GM12864 (cell line): ENCODE measurements around the gene AKAP12.
"Not testable (repeated sequence)": the region's sequence is repeated elsewhere in the genome, so short reads cannot be mapped to it uniquely, and the experiment has no call there.

Experiments used
- DNase-seq: peaks from one replicate; pipeline ENCODE4 v3.0.0-alpha.2; 2011; ENCODE audit warnings: low read depth
- H3K4me3 ChIP-seq: 2 replicates; pipeline ENCODE4 v1.5.1; 2011; ENCODE audit warnings: mild to moderate bottlenecking, low read depth, low read length, control low read depth
- TF ChIP-seq, protein P1 (sequence below): IDR thresholded peaks from 2 replicates; pipeline ENCODE4 v1.5.1; 2011; ENCODE audit warnings: low read depth, mild to moderate bottlenecking, moderate library complexity, low read length, control low read depth, inconsistent platforms; ENCODE audit errors: missing control alignments

The AKAP12 gene

DNA sequence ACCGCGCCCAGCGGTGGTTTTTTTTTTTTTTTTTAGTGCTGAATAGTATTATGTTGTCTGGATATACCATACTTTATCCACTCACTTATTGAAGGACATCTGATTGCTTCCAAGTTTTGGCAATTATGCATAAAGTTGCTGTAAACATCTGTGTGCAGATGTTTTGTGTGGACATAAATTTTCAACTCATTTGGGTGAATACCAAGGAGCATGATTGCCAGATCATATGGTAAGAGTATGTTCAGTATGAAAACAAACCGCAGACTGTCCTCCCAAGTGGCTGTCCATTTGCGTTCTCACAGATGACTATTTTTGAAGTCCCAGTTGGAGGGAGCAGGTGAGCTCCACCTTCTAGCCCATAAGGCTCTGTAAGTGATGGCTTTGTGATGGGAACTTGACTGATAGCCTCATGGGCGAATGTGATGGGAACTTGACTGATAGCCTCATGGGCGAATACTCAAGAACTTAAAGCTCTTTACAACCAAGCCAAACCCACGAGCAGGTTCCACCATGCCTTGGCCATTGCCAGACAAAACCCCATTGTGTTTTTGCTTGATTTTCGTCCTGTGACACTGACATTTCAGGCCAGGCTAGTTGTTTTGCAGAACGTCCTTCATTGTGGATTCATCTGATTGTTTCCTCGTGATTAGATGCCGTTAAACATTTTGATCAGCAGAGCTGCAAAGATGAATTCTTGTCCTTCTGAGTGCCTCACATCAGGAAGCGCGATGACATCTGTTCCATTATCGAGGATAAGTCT is 100.6 kb downstream of the AKAP12 start:
- H3K4me3 ChIP-seq = no peak overlapping the region
- TF ChIP-seq, protein P1, sequence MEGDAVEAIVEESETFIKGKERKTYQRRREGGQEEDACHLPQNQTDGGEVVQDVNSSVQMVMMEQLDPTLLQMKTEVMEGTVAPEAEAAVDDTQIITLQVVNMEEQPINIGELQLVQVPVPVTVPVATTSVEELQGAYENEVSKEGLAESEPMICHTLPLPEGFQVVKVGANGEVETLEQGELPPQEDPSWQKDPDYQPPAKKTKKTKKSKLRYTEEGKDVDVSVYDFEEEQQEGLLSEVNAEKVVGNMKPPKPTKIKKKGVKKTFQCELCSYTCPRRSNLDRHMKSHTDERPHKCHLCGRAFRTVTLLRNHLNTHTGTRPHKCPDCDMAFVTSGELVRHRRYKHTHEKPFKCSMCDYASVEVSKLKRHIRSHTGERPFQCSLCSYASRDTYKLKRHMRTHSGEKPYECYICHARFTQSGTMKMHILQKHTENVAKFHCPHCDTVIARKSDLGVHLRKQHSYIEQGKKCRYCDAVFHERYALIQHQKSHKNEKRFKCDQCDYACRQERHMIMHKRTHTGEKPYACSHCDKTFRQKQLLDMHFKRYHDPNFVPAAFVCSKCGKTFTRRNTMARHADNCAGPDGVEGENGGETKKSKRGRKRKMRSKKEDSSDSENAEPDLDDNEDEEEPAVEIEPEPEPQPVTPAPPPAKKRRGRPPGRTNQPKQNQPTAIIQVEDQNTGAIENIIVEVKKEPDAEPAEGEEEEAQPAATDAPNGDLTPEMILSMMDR = no peak
- no peak for DNase-seq

DNA sequence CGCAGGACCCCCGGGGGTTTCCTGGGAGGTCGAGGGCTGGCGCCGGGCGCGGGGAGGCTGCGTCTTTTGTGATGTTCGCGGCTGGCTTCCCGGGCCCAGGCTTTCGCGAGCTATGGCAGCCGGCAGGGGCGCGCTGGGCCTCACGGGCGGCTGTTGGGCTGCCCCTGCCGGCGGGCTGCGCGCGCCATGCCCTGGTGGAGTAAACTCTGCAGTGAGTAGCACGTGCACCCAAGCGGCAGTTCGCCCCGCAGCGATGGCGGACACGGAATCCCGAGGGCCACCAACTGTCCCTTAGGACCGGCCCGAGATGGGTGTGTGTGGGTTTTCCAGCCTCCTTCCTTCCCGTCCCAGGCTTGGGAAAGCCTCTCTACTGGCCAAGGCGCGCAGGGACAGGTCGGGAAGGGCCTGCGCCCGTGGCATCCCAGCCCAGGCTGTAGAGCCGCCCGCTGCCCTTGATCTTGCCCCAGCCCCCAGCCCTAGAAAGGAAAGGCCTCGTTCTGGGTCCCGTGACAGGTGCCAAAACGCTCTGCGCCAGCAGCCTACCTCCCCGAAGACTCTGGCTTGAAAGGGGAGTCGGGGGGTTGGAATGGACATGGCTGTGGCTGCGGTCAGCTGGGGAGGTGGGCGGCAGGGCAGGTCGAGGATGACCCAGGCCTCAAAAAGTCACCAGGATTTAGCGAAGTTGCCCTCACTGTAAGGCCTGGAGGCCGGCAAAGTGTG is 101.9 kb downstream of the AKAP12 start:
- no peak overlapping the region for H3K4me3 ChIP-seq
- DNase-seq = no peak
- TF ChIP-seq, protein P1 = no peak

DNA sequence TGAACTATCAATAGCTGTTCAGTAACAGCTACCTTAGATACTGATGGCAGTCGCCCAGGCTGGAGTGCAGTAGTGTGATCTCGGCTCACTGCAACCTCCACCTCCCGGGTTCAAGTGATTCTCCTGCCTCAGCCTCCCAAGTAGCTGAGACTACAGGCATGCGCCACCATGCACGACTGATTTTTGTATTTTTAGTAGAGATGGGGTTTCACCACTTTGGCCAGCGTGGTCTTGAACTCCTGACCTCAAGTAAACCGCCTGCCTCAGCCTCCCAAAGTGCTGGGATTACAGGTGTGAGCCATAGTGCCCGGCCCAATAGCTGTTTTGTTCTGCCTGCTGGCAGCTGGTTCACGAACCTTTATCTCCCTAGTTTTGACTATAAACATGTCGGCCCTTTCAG is 103.0 kb downstream of the AKAP12 start:
- not testable (repeated sequence) for H3K4me3 ChIP-seq

DNA sequence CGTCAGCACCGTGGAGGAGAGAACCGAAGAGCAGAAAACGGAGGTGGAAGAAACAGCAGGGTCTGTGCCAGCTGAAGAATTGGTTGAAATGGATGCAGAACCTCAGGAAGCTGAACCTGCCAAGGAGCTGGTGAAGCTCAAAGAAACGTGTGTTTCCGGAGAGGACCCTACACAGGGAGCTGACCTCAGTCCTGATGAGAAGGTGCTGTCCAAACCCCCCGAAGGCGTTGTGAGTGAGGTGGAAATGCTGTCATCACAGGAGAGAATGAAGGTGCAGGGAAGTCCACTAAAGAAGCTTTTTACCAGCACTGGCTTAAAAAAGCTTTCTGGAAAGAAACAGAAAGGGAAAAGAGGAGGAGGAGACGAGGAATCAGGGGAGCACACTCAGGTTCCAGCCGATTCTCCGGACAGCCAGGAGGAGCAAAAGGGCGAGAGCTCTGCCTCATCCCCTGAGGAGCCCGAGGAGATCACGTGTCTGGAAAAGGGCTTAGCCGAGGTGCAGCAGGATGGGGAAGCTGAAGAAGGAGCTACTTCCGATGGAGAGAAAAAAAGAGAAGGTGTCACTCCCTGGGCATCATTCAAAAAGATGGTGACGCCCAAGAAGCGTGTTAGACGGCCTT is 110.0 kb downstream of the AKAP12 start:
- no peak for DNase-seq
- no peak overlapping the region for H3K4me3 ChIP-seq
- TF ChIP-seq, protein P1 = no peak

More for the DNA sequence above, 103.0 kb downstream of the AKAP12 start:
- DNase-seq = not testable (repeated sequence)

DNA sequence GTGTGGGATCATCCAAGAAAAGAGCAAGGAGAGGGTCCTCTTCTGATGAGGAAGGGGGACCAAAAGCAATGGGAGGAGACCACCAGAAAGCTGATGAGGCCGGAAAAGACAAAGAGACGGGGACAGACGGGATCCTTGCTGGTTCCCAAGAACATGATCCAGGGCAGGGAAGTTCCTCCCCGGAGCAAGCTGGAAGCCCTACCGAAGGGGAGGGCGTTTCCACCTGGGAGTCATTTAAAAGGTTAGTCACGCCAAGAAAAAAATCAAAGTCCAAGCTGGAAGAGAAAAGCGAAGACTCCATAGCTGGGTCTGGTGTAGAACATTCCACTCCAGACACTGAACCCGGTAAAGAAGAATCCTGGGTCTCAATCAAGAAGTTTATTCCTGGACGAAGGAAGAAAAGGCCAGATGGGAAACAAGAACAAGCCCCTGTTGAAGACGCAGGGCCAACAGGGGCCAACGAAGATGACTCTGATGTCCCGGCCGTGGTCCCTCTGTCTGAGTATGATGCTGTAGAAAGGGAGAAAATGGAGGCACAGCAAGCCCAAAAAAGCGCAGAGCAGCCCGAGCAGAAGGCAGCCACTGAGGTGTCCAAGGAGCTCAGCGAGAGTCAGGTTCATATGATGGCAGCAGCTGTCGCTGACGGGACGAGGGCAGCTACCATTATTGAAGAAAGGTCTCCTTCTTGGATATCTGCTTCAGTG is 110.8 kb downstream of the AKAP12 start:
- no peak overlapping the region for H3K4me3 ChIP-seq
- no peak for DNase-seq
- TF ChIP-seq, protein P1 = no peak

DNA sequence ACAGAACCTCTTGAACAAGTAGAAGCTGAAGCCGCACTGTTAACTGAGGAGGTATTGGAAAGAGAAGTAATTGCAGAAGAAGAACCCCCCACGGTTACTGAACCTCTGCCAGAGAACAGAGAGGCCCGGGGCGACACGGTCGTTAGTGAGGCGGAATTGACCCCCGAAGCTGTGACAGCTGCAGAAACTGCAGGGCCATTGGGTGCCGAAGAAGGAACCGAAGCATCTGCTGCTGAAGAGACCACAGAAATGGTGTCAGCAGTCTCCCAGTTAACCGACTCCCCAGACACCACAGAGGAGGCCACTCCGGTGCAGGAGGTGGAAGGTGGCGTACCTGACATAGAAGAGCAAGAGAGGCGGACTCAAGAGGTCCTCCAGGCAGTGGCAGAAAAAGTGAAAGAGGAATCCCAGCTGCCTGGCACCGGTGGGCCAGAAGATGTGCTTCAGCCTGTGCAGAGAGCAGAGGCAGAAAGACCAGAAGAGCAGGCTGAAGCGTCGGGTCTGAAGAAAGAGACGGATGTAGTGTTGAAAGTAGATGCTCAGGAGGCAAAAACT is 111.5 kb downstream of the AKAP12 start:
- no peak for DNase-seq
- no peak overlapping the region for H3K4me3 ChIP-seq
- TF ChIP-seq, protein P1 = no peak

DNA sequence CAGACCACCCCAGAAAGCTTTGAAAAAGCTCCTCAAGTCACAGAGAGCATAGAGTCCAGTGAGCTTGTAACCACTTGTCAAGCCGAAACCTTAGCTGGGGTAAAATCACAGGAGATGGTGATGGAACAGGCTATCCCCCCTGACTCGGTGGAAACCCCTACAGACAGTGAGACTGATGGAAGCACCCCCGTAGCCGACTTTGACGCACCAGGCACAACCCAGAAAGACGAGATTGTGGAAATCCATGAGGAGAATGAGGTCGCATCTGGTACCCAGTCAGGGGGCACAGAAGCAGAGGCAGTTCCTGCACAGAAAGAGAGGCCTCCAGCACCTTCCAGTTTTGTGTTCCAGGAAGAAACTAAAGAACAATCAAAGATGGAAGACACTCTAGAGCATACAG is 112.0 kb downstream of the AKAP12 start:
- no peak for DNase-seq
- no peak overlapping the region for H3K4me3 ChIP-seq
- TF ChIP-seq, protein P1 = no peak
